ENCODE measurements around the gene TCF12. TPM values are rescaled to one million over a fixed set of nuclear protein-coding genes. Genes with fewer than 3 reads are reported as not detected.

Gene TCF12
- total RNA-seq, 4 donors from 2014 or later, result 105 to 446 (median 180) TPM

GRCh38 chr15:57079446-57079845 lies 161.0 kb downstream of the TCF12 start:
- no peak for DNase-seq
- Histone ChIP-seq H3K27ac (no peak overlapping the region), H3K4me3 (no peak overlapping the region), H3K4me1 (peaks cover 4 to 51% (median 21%) of the 10 kb centered on the region in 4 donors), H3K9me3 (no peaks in the 10 kb centered on the region), H3K36me3 (no peaks in the 10 kb centered on the region), H3K27me3 (no peaks in the 10 kb centered on the region)
- intact Hi-C loops (cut with DNase I; ENCODE audit: low total_unique reads), result no loop called here
- TF ChIP-seq EP300 (IDR thresholded peaks at IDR 0.05; ENCODE audit: low read depth) (no peak), POLR2AphosphoS5 (IDR thresholded peaks at IDR 0.05) (no peak)
- TF ChIP-seq, protein P1, sequence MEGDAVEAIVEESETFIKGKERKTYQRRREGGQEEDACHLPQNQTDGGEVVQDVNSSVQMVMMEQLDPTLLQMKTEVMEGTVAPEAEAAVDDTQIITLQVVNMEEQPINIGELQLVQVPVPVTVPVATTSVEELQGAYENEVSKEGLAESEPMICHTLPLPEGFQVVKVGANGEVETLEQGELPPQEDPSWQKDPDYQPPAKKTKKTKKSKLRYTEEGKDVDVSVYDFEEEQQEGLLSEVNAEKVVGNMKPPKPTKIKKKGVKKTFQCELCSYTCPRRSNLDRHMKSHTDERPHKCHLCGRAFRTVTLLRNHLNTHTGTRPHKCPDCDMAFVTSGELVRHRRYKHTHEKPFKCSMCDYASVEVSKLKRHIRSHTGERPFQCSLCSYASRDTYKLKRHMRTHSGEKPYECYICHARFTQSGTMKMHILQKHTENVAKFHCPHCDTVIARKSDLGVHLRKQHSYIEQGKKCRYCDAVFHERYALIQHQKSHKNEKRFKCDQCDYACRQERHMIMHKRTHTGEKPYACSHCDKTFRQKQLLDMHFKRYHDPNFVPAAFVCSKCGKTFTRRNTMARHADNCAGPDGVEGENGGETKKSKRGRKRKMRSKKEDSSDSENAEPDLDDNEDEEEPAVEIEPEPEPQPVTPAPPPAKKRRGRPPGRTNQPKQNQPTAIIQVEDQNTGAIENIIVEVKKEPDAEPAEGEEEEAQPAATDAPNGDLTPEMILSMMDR (IDR thresholded peaks at IDR 0.05), result no peak
- in situ Hi-C loops (cut with MboI; ENCODE audit: low pct_ligation_motif_present in 1 of 4, low pct_unique_long_range_greater_than_20kb in 1 of 4, low sequenced_read_pairs in 3 of 4), result no loop called here
- 73 to 83% methylated on average over 5 of the region's 5 CpGs for WGBS, 2 donors (ENCODE audit: low coverage in 1 of 2)

DNA sequence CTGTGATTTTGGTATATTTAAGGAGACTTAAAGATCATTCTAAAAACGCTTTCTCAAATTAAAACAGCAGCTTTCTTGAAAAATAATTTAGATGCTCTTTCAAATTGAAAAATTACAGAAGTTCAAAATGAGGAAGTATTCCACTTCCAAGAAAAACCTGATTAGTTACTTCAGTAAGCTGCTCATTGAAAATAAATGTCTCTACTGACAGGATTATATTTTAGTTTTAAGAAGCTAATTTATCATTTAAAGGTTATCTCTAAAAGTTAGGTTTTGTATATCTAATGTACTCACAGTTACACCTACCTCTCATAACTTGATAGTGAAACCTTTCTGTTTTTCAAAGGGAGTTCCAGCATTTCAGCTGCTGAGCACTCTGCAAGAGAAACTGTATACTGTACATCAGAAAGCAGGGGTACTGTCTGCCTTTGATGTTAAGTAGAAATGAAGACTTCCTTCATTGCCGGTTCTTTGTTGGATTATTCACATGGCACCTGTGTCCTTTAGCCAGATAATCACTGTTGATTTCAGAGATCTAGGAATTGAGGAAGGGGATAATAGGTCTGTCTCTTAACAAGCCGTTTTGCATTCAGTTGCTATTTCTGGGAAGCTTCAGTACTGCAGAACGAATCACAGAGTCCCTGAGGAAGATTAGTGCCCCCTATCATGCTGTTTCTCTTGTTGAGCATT lies 161.6 kb downstream of the TCF12 start:
- Histone ChIP-seq H3K9me3 (no peaks in the 10 kb centered on the region), H3K4me3 (no peak overlapping the region), H3K27me3 (no peaks in the 10 kb centered on the region), H3K36me3 (no peaks in the 10 kb centered on the region), H3K4me1 (peaks cover 4 to 52% (median 21%) of the 10 kb centered on the region in 4 donors), H3K27ac (no peak overlapping the region)
- in situ Hi-C loops (cut with MboI; ENCODE audit: low pct_ligation_motif_present in 1 of 4, low pct_unique_long_range_greater_than_20kb in 1 of 4, low sequenced_read_pairs in 3 of 4), result no loop called here
- WGBS, 2 donors (ENCODE audit: low coverage in 1 of 2), result 66 to 68% methylated on average over 4 of the region's 4 CpGs
- DNase-seq, result no peak
- intact Hi-C loops (cut with DNase I; ENCODE audit: low total_unique reads), result no loop called here
- TF ChIP-seq, protein P1 (IDR thresholded peaks at IDR 0.05), result no peak
- TF ChIP-seq POLR2A (IDR thresholded peaks at IDR 0.05) (no peak), EP300 (IDR thresholded peaks at IDR 0.05; ENCODE audit: low read depth) (no peak), POLR2AphosphoS5 (IDR thresholded peaks at IDR 0.05) (no peak)

- H3K4me1 ChIP-seq, result peaks cover 4 to 55% (median 23%) of the 10 kb centered on the region in 4 donors
- no peaks in the 10 kb centered on the region for H3K27me3 ChIP-seq
- peak; percentile 19 for DNase-seq
- TF ChIP-seq, protein P1 (IDR thresholded peaks at IDR 0.05), result no peak
- TF ChIP-seq POLR2A (IDR thresholded peaks at IDR 0.05), result no peak
- TF ChIP-seq POLR2AphosphoS5 (IDR thresholded peaks at IDR 0.05), result no peak
- TF ChIP-seq EP300 (IDR thresholded peaks at IDR 0.05; ENCODE audit: low read depth), result no peak
- intact Hi-C loops (cut with DNase I; ENCODE audit: low total_unique reads) (no loop called here), in situ Hi-C loops (cut with MboI; ENCODE audit: low pct_ligation_motif_present in 1 of 4, low pct_unique_long_range_greater_than_20kb in 1 of 4, low sequenced_read_pairs in 3 of 4) (no loop called here)
- H3K27ac ChIP-seq, result peak overlapping the region in 3 of 4 donors; percentile 19 to 46 (median 26)
- 34 to 45% methylated on average over 3 of the region's 3 CpGs for WGBS, 2 donors (ENCODE audit: low coverage in 1 of 2)
- no peak overlapping the region for H3K4me3 ChIP-seq
- no peaks in the 10 kb centered on the region for H3K36me3 ChIP-seq
- no peaks in the 10 kb centered on the region for H3K9me3 ChIP-seq
Measured at GRCh38 chr15:57082054-57082728, 163.7 kb downstream of the TCF12 start.

DNA sequence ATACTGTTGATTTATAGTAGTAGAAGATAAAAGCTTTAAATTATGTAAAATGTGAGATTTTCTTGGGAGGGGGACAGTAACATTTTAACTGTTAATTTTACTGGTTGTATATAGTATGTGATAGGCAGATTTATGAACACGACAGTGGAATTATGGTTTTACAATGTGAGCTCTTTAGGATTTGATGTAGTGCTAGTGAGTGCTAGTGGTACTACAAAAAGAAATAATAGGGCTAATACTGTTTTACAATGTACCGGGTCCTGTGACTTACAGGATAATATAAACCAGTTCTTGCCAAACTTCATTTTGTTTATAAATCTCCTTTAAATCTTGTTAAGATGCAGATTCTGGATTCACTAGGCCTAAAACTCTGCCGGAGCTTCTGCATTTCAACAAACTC lies 165.7 kb downstream of the TCF12 start:
- H3K36me3 ChIP-seq, result no peaks in the 10 kb centered on the region
- 27 to 39% methylated on average over 3 of the region's 3 CpGs for WGBS, 2 donors (ENCODE audit: low coverage in 1 of 2)
- in situ Hi-C loops (cut with MboI; ENCODE audit: low pct_ligation_motif_present in 1 of 4, low pct_unique_long_range_greater_than_20kb in 1 of 4, low sequenced_read_pairs in 3 of 4) (no loop called here), intact Hi-C loops (cut with DNase I; ENCODE audit: low total_unique reads) (no loop called here)
- no peak overlapping the region for H3K4me3 ChIP-seq
- DNase-seq, result no peak
- H3K27ac ChIP-seq, result no peak overlapping the region
- peaks cover 4 to 55% (median 23%) of the 10 kb centered on the region in 4 donors for H3K4me1 ChIP-seq
- H3K9me3 ChIP-seq, result no peaks in the 10 kb centered on the region
- TF ChIP-seq EP300 (IDR thresholded peaks at IDR 0.05; ENCODE audit: low read depth), result no peak
- TF ChIP-seq POLR2AphosphoS5 (IDR thresholded peaks at IDR 0.05), result no peak
- TF ChIP-seq, protein P1 (IDR thresholded peaks at IDR 0.05), result no peak
- no peak for TF ChIP-seq POLR2A (IDR thresholded peaks at IDR 0.05)
- no peaks in the 10 kb centered on the region for H3K27me3 ChIP-seq

Data from transverse colon (tissue), 4 donors.